ENCODE results near the gene ADH4.

ADH4 gene

GRCh38 chr4:99100876-99101275, 43.2 kb downstream of the ADH4 start:
- no peak for TF ChIP-seq CTCF (IDR thresholded peaks at IDR 0.05)

- no peak for TF ChIP-seq CTCF (IDR thresholded peaks at IDR 0.05)
Observed at GRCh38 chr4:99099311-99099710, 44.8 kb downstream of the ADH4 start.

DNA sequence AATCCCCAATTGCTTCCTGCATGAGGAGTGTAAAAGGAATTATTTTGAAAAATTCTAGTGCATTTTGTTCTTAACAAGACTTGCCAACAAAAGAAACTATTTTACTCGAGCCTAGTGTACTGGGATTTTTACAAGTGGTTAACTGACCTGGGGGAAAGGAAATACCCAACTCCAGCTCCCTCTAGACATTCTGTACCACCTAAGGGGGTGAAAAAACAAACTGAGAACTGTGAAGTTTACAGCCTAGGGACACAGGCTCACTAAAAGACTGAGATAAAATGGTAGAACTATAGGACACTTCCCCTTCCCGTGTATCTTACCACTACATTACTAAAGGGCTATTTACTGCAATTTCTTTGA, 52.9 kb downstream of the ADH4 start:
- no peak for TF ChIP-seq CTCF (IDR thresholded peaks at IDR 0.05)

- no peak for TF ChIP-seq CTCF (IDR thresholded peaks at IDR 0.05)
Observed at GRCh38 chr4:99090481-99091215, 53.4 kb downstream of the ADH4 start.

DNA sequence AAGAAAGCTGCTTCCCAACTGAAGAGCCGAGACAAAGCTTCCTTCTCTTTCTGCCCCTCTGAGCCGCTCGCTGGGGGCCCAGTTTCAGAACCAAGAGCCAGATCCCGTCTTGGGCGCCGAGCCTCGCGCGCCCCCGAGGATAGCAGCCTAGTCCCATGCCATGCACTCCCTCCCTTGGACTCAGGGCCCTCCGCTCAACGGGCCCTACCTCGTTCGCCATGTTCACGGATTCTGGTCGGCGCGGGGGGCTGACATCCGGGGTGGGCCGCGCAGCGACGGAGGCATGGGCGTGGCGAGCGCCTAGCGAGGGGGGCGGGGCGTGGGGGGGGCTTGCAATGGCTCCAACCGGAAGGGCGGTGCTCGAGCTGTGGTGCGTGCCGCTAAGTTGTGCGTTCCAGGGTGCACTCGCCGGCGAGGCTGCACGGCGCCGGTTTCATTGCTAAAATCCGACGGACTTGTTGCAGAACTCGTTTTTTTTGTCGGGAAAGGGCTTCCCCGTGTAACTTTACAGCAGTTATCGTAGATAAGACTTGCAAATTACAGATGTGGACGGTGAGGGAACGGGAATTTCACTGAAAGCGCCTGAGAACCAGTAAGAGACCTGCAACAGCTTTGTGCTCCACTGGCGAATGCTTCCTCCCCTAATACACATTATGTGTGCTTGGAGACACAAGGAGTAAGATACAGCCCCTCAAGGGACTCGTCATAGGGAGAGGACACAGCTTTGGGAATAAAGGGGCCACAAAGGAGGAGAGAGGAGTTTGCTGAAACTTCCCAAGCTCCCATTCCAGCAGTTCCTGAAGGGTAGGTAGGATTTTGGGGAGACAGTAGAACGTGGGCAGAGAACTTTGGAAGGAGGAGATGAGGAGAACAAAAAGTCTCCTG, 55.4 kb downstream of the ADH4 start, which contains the start of gene ADH5:
ADH5 (minus strand) TSS at position 308 of the 885 bp plus-strand sequence; CDS start at position 220, 88 bp downstream.
- TF ChIP-seq CTCF (IDR thresholded peaks at IDR 0.05): no peak

DNA sequence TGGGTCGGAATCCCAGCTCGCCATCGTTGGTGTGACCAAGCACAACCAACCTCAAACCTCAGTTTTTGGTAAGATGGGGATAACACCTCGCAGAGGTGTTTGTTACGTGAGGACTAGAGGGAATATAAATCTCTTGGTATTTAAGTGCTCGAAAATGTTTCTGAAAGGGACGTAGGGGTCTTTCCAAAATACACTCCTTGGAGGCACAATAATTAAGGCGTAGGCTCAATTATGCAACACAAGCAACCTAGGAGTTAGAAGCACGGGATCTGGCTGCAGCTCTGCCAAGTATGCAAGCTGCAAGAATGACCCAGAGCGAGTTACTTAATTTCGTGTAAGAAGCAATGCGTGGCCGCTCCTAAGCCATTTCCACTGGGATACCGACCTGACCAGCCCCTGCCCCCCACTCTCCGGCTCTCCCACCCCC, 56.1 kb downstream of the ADH4 start:
- TF ChIP-seq CTCF (IDR thresholded peaks at IDR 0.05): no peak

DNA sequence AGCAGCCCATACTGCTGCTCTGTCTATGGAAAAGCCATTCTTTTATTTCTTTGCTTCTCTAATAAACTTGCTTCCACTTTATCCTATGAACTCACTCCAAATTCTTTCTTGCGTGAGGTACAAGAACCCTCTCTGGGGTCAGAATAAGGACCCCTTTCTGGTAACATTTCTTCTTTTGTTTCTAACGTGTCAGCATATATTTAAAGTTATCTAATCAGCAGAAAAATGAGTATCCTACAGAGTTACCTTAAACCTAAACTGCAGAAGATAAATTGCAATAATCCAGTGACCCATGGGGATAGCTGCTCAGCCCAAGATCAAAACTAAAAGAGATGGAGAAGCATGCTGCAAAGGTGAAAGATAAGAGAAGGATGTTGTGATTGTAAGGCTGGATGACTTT, 59.5 kb downstream of the ADH4 start:
- no peak for TF ChIP-seq CTCF (IDR thresholded peaks at IDR 0.05)
